Adipocyte (in vitro differentiated cells): ENCODE results near the gene CHST12.
"Not testable (repeated sequence)": the region's sequence is repeated elsewhere in the genome, so short reads cannot be mapped to it uniquely, and the experiment has no call there.

Source experiments
- DNase-seq: peaks from one replicate; pipeline ENCODE4 v3.0.0-alpha.2; 2015; ENCODE audit warnings: low read depth
- H3K27me3 ChIP-seq: replicated peaks from 2 replicates; pipeline ENCODE4 v1.7.0; 2013; ENCODE audit warnings: mild to moderate bottlenecking, low read length, moderate library complexity; ENCODE audit not compliant: control insufficient read depth, insufficient read depth
- H3K36me3 ChIP-seq: 2 replicates; pipeline ENCODE4 v1.7.0; 2013; ENCODE audit warnings: low read length, mild to moderate bottlenecking, moderate library complexity; ENCODE audit not compliant: control insufficient read depth, insufficient read depth, severe bottlenecking
- H3K4me1 ChIP-seq: 2 replicates; pipeline ENCODE4 v1.7.0; 2013; ENCODE audit warnings: mild to moderate bottlenecking, low read length, moderate library complexity; ENCODE audit not compliant: control insufficient read depth, insufficient read depth
- H3K4me3 ChIP-seq: 2 replicates; pipeline ENCODE4 v1.7.0; 2013; ENCODE audit warnings: mild to moderate bottlenecking, low read length, moderate library complexity
- H3K9ac ChIP-seq: 2 replicates; pipeline ENCODE4 v1.7.0; 2013; ENCODE audit warnings: mild to moderate bottlenecking, low read length, moderate library complexity
- H3K9me3 ChIP-seq: 2 replicates; pipeline ENCODE4 v1.7.0; 2013; ENCODE audit warnings: mild to moderate bottlenecking, low read length, moderate library complexity; ENCODE audit not compliant: control insufficient read depth

CHST12 gene

GRCh38 chr7:2469460-2470203 is 66.2 kb downstream of the CHST12 start:
- DNase-seq, H3K27me3 ChIP-seq, H3K4me3 ChIP-seq, H3K36me3 ChIP-seq, H3K9me3 ChIP-seq, H3K9ac ChIP-seq, H3K4me1 ChIP-seq: not testable (repeated sequence)

- Histone ChIP-seq H3K4me3 (no peak overlapping the region), H3K4me1 (peaks cover 9% of the 10 kb centered on the region), H3K36me3 (no peaks in the 10 kb centered on the region), H3K9me3 (no peaks in the 10 kb centered on the region), H3K27me3 (no peaks in the 10 kb centered on the region), H3K9ac (no peak overlapping the region)
- DNase-seq: no peak
Observed at GRCh38 chr7:2470204-2471021, 67.0 kb downstream of the CHST12 start.

DNA sequence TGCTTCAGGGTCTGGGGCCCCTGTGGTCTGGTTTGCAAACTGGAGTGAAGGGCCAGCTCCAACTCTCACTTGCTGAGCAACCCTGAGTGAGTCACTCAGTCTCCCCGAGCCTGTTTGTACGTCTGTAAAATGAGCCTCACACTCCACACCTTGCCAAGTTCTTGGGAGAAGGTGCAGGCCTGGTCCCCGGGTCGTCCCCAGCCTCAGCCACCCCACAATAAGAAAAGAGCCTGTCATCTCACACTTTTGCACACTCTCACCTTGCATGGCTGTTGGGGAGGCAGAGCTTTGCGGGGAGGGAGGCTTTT is 67.6 kb downstream of the CHST12 start:
- Histone ChIP-seq H3K36me3 (no peaks in the 10 kb centered on the region), H3K4me1 (peaks cover 9% of the 10 kb centered on the region), H3K4me3 (no peak overlapping the region), H3K9ac (no peak overlapping the region), H3K9me3 (no peaks in the 10 kb centered on the region), H3K27me3 (no peaks in the 10 kb centered on the region)
- DNase-seq: peak; percentile 16

GRCh38 chr7:2471396-2471795 is 68.0 kb downstream of the CHST12 start:
- Histone ChIP-seq H3K9me3 (no peaks in the 10 kb centered on the region), H3K4me1 (peaks cover 9% of the 10 kb centered on the region), H3K36me3 (no peaks in the 10 kb centered on the region), H3K27me3 (no peaks in the 10 kb centered on the region), H3K4me3 (no peak overlapping the region), H3K9ac (no peak overlapping the region)
- no peak for DNase-seq

- no peak for DNase-seq
Observed at GRCh38 chr7:2472739-2473138, 69.3 kb downstream of the CHST12 start.

DNA sequence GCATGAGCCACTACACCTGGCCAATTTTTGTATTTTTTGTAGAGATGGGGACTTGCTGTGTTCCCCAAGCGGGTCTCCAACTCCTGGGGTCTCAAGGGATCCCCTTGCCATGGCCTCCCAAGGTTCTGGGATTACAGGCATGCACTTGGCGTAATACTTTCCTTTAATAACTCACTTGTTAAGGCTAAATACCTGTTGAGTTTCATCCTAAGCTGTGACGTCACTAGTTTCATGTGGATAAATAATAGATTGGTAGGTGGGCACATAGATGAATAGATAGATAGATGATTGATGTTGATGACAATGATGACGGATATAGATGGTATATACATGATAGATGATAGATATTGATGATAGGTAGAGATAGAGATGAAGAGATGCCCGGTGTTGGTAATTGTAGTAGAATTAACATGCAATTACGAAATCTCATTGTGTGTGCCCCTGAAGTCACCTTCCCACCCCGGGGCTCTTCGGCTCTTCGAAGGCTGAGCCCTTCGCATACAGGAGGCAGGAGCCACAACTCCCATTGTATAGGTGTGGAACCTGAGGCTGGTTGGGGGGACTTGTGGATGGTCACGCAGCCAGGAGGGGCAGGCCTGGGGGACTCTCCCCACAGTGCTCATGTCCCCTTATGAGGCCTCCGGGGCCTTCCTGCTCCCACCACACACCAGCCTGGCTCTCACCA is 70.2 kb downstream of the CHST12 start:
- Histone ChIP-seq H3K4me1 (peaks cover 19% of the 10 kb centered on the region), H3K36me3 (no peaks in the 10 kb centered on the region), H3K9ac (no peak overlapping the region), H3K9me3 (no peaks in the 10 kb centered on the region), H3K4me3 (no peak overlapping the region), H3K27me3 (no peaks in the 10 kb centered on the region)
- DNase-seq: no peak

More at GRCh38 chr7:2472739-2473138, 69.3 kb downstream of the CHST12 start:
- Histone ChIP-seq H3K27me3 (no peaks in the 10 kb centered on the region), H3K4me1 (peaks cover 12% of the 10 kb centered on the region), H3K9me3 (no peaks in the 10 kb centered on the region), H3K9ac (no peak overlapping the region), H3K36me3 (no peaks in the 10 kb centered on the region), H3K4me3 (no peak overlapping the region)

GRCh38 chr7:2474224-2474623 is 70.8 kb downstream of the CHST12 start:
- no peak overlapping the region for H3K4me3 ChIP-seq
- no peak for DNase-seq
- peaks cover 2% of the 10 kb centered on the region for H3K27me3 ChIP-seq
- no peaks in the 10 kb centered on the region for H3K36me3 ChIP-seq
- H3K4me1 ChIP-seq: peaks cover 23% of the 10 kb centered on the region
- no peak overlapping the region for H3K9ac ChIP-seq
- H3K9me3 ChIP-seq: no peaks in the 10 kb centered on the region

DNA sequence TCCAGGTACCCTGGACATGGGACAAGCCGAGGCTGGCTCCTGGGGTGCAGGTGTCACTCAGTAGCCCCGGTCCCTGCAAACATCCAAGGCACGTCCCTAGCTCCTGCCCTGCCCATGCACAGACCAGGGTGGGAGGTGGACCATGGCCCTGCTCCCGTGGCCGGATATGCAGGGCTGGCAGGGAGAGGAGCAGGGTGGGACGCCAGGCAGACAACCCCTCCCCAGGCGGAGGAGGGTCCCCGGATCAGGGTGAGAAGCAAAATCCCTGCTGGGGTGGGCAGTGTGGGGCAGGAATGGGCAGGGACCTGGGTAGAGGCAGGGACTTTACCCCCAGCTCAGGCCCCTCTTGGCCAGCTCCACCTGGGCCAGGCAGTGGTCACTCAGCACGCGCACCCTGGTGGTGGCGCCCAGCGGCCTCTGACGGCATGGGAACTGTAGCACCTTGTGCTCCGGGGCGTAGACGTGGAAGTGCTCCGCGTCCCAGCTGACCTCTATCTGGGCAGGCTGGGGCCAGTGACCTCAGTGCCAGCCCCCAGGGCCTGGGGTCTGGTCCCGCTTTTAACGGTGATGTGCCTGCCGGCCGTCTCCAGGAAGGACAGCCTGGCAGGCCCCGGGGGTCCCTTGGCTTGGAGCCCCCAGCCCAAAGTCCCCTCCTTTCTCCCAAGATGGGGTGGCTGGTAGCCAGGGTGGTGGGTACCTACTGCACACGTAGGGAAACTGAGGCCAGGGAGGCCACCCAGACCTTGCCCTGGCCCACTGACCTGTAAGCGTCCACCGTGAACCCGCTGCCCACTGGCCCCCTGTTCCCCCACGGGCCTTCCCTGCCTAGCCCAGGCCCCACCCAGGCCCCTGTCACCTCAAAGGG is 71.6 kb downstream of the CHST12 start:
- H3K4me1 ChIP-seq: peaks cover 27% of the 10 kb centered on the region

DNA sequence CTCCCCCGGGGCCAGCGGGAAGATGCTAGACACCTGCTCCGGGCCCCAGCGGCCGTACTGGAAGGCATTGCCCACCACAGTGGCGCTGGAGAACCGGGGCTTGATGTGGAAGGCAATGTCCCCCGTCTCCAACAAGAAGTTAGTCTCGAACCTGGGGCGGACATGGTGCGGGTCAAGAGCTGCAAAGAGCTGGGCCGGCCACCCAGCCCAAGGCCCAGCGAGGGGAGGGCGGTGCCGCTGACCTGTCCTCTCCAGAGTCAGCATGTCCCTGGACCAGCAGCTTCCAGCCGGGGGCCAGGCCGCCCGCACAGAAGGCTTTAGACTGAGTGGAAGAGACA is 72.2 kb downstream of the CHST12 start:
- no peak for DNase-seq
- Histone ChIP-seq H3K27me3 (peaks cover 13% of the 10 kb centered on the region), H3K36me3 (no peaks in the 10 kb centered on the region), H3K9ac (no peak overlapping the region), H3K9me3 (no peaks in the 10 kb centered on the region), H3K4me1 (peaks cover 27% of the 10 kb centered on the region), H3K4me3 (no peak overlapping the region)

More for the DNA sequence above, 71.6 kb downstream of the CHST12 start:
- no peak overlapping the region for H3K9ac ChIP-seq
- H3K36me3 ChIP-seq: no peaks in the 10 kb centered on the region
- DNase-seq: no peak
- peaks cover 9% of the 10 kb centered on the region for H3K27me3 ChIP-seq
- no peak overlapping the region for H3K4me3 ChIP-seq
- no peaks in the 10 kb centered on the region for H3K9me3 ChIP-seq

DNA sequence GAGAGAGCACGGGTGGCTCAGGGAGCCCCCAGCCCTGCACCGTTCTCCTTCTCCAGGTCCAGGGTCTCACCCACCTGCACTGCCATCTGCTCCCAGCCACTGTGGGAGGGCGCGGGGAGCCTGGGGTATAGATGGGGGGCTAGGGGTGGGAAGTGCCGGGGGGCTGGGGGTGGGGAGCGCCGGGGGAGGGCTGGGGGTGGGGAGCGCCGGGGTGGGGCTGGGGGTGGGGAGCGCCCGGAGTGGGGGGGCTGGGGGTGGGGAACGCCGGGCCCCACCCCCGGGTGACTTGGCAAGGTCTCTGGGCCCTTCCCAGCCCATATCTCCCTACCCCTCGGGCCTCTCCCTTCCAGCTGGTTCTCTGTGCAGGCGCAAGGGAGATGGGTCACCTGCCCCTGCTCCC is 72.9 kb downstream of the CHST12 start, which contains the start of gene GRIFIN:
GRIFIN (minus strand) TSS at position 101 of the 400 bp plus-strand sequence; CDS start at position 86, 15 bp downstream.
- H3K36me3 ChIP-seq: no peaks in the 10 kb centered on the region
- peaks cover 22% of the 10 kb centered on the region for H3K4me1 ChIP-seq
- peaks cover 13% of the 10 kb centered on the region for H3K27me3 ChIP-seq
- no peak within 1 kb of the TSS for H3K9ac ChIP-seq
- H3K4me3 ChIP-seq: no peak within 1 kb of the TSS
- no peak for DNase-seq
- no peaks in the 10 kb centered on the region for H3K9me3 ChIP-seq
